Measurements from ENCODE around the gene CELSR1. TPM values are rescaled to one million over a fixed set of nuclear protein-coding genes. Genes with fewer than 3 reads are reported as not detected.
A peak's percentile ranks its signal among the peaks of the same experiment; 100 is the strongest.

The CELSR1 gene
- total and polyA plus RNA-seq, 2 donors (not counting 1 experiment from before 2014, with no cell fraction given): 30.2 to 34.8 TPM

DNA sequence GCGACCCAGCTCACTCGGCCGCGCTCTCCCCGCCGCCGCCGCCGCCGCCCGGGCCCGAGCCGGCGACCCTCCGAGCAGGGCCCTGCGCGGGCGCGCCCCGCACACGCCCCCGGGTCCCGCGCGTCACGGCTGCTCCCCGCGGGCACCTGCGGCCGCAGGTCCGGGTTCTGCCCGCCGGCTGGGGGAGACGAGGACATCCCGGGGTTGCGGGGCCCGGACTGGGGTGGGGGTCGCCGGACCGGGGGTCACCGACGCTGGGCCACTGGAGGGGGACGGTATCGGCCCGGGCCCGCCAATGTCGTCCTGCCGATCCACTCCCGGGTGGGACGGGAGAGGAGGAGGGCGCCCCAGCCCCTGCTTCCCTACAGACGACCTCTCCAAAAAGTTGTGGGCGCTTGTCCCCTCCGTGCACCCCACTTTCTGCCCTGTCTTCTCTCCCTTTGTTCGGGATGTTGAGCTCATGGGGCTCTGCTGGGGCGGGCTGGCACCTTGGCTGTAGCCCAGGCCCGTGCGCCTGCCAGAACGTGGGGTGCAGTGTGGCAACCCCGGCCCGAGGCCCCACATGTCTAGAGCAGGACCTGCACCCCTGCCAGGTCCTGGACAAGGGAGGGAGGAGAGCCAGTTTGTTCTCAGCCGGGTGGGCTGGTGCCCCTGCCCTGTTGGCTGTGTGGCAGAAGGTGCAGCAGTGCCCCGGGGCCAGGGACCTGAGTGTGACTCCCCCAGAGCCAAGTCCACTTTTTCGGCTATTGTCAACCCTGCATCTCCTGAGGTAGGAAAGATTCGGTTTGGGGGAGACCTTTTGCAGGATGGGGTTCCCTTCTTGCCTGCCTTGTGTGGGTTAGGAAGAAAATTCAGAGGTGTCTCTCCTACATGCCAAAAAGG lies 40.2 kb upstream of the CELSR1 start:
- TF ChIP-seq CTCF (IDR thresholded peaks at IDR 0.05) (no peak), EZH2 (IDR thresholded peaks at IDR 0.05; ENCODE audit: borderline replicate concordance, insufficient read depth, low read depth, low read length, poor library complexity, severe bottlenecking) (no peak)
- Histone ChIP-seq H3K4me3 (ENCODE audit: control extremely low read depth in 1 of 5, extremely low read depth in 1 of 5, insufficient read depth in 1 of 5, low read depth in 2 of 5, low read length in 4 of 5) (peak overlapping the region; percentile 27 to 64 (median 52)), H3K9me3 (ENCODE audit: control extremely low read depth in 1 of 3, control insufficient read depth in 2 of 3, insufficient read depth in 1 of 3, low read length in 2 of 3) (peaks cover 0 to 8% (median 0%) of the 10 kb centered on the region in 3 donors), H3K27me3 (replicated peaks in 1 of 4; ENCODE audit: control extremely low read depth in 1 of 4, control insufficient read depth in 3 of 4, insufficient read depth in 4 of 4, low read length in 3 of 4) (no peaks in the 10 kb centered on the region), H3K4me2 (replicated peaks; ENCODE audit: low read depth, low read length, poor library complexity, severe bottlenecking) (peak overlapping the region; percentile 94), H3K79me2 (ENCODE audit: control insufficient read depth, insufficient read depth, low read length) (peaks cover 51% of the 10 kb centered on the region), H3K9ac (ENCODE audit: low read length) (peak overlapping the region; percentile 57), H3K27ac (ENCODE audit: low read length in 2 of 2) (peak overlapping the region in 1 of 2 donors; percentile 21), H4K20me1 (ENCODE audit: control insufficient read depth, insufficient read depth, low read length, poor library complexity, severe bottlenecking) (peaks cover 29% of the 10 kb centered on the region), H2AFZ (ENCODE audit: insufficient read depth, low read depth, low read length, poor library complexity, severe bottlenecking) (peak overlapping the region; percentile 38), H3K4me1 (ENCODE audit: control insufficient read depth in 2 of 2, insufficient read depth in 2 of 2, low read length in 2 of 2) (peaks cover 54 to 63% of the 10 kb centered on the region in 2 donors), H3K36me3 (replicated peaks in 1 of 2; ENCODE audit: control extremely low read depth in 1 of 2, control insufficient read depth in 1 of 2, extremely low read depth in 1 of 2, insufficient read depth in 2 of 2, low read length in 1 of 2) (no peaks in the 10 kb centered on the region)
- Mint-ChIP-seq H3K27ac (peak overlapping the region; percentile 91), H3K9me3 (ENCODE audit: insufficient read depth) (no peaks in the 10 kb centered on the region), H3K4me3 (peak overlapping the region; percentile 94), H3K27me3 (no peaks in the 10 kb centered on the region), H3K4me1 (peaks cover 62% of the 10 kb centered on the region)
- ChIA-PET CTCF (no interaction called here), POLR2A (interaction anchor here (1.0 kb wide), 2 partner anchors 9 to 46 kb away, joined by 4 read pairs; no protein-coding TSS in a partner anchor)
- no peak for ATAC-seq (ENCODE audit: low read depth)
- DNase-seq: peak; percentile 56
- intact Hi-C loops (cut with micrococcal nuclease): loop anchor here (5.0 kb wide), 2 partner anchors 35 to 160 kb away; partner anchors contain the start of gene CERK
- WGBS (ENCODE audit: insufficient coverage): 4% methylated on average over 64 of the region's 65 CpGs
